MM.1S (cell line): ENCODE results near the gene TMEM108.

Source experiments
- DNase-seq: peaks from one replicate; pipeline ENCODE4 v3.0.0-alpha.2; 2015
- H2AFZ ChIP-seq: fragments of 300-600 bp; sonication (generic); 2 replicates; pipeline ENCODE4 v1.6.0; 2016; ENCODE audit warnings: antibody characterized with exemption, low read length
- H3F3A ChIP-seq: fragments of 300-600 bp; sonication (generic); 2 replicates; pipeline ENCODE4 v1.6.1; 2016; ENCODE audit warnings: mild to moderate bottlenecking, antibody characterized with exemption, low read length, moderate library complexity, mixed read lengths; ENCODE audit not compliant: insufficient read depth
- H3K27ac ChIP-seq: fragments of 300-600 bp; sonication (generic); 2 replicates; pipeline ENCODE4 v1.5.1; 2016; ENCODE audit warnings: mild to moderate bottlenecking, low read length
- H3K27me3 ChIP-seq: fragments of 300-600 bp; sonication (generic); replicated peaks from 2 replicates; pipeline ENCODE4 v1.6.0; 2016; ENCODE audit warnings: low read length; ENCODE audit not compliant: insufficient read depth
- H3K36me3 ChIP-seq: fragments of 300-600 bp; sonication (generic); replicated peaks from 2 replicates; pipeline ENCODE4 v1.6.1; 2016; ENCODE audit warnings: mild to moderate bottlenecking, low read length, mixed read lengths; ENCODE audit not compliant: insufficient read depth
- H3K4me1 ChIP-seq: fragments of 300-600 bp; sonication (generic); 2 replicates; pipeline ENCODE4 v1.6.1; 2016; ENCODE audit warnings: low read length, mixed read lengths
- H3K4me2 ChIP-seq: fragments of 300-600 bp; sonication (generic); 2 replicates; pipeline ENCODE4 v1.6.0; 2016; ENCODE audit warnings: low read depth, low read length
- H3K4me3 ChIP-seq: fragments of 300-600 bp; sonication (generic); 2 replicates; pipeline ENCODE4 v1.5.1; 2016; ENCODE audit warnings: low read length, mixed read lengths
- H3K79me2 ChIP-seq: fragments of 300-600 bp; sonication (generic); 2 replicates; pipeline ENCODE4 v1.6.1; 2016; ENCODE audit warnings: mixed run types, low read length, mixed read lengths
- H3K9ac ChIP-seq: fragments of 300-600 bp; sonication (generic); 2 replicates; pipeline ENCODE4 v1.6.1; 2016; ENCODE audit warnings: low read length, mixed read lengths
- H3K9me2 ChIP-seq: fragments of 300-600 bp; sonication (generic); replicated peaks from 2 replicates; pipeline ENCODE4 v1.6.1; 2016; ENCODE audit warnings: mild to moderate bottlenecking, low read length, mixed read lengths; ENCODE audit not compliant: insufficient read depth
- H3K9me3 ChIP-seq: fragments of 300-600 bp; sonication (generic); replicated peaks from 2 replicates; pipeline ENCODE4 v1.6.1; 2016; ENCODE audit warnings: mild to moderate bottlenecking, low read length, mixed read lengths; ENCODE audit not compliant: insufficient read depth
- H4K20me1 ChIP-seq: fragments of 300-600 bp; sonication (generic); 2 replicates; pipeline ENCODE4 v1.6.1; 2016; ENCODE audit warnings: mild to moderate bottlenecking, low read length, moderate library complexity, mixed read lengths; ENCODE audit not compliant: insufficient read depth
- EZH2 ChIP-seq: fragments of 300-600 bp; sonication (generic); optimal IDR thresholded peaks from 2 replicates; pipeline ENCODE3; 2017; ENCODE audit warnings: low read depth, mild to moderate bottlenecking, antibody characterized with exemption, low read length, mixed read lengths
- EZH2phosphoT487 ChIP-seq: fragments of 300-600 bp; sonication (generic); IDR thresholded peaks from 2 replicates; pipeline ENCODE4 v1.6.1; 2018; ENCODE audit warnings: antibody characterized with exemption, low read length
- TF ChIP-seq, protein P1 (sequence below): fragments of 300-600 bp; sonication (generic); IDR thresholded peaks from 2 replicates; pipeline ENCODE4 v1.5.1; 2016; ENCODE audit warnings: antibody characterized with exemption, low read length, mixed read lengths

Gene TMEM108

DNA sequence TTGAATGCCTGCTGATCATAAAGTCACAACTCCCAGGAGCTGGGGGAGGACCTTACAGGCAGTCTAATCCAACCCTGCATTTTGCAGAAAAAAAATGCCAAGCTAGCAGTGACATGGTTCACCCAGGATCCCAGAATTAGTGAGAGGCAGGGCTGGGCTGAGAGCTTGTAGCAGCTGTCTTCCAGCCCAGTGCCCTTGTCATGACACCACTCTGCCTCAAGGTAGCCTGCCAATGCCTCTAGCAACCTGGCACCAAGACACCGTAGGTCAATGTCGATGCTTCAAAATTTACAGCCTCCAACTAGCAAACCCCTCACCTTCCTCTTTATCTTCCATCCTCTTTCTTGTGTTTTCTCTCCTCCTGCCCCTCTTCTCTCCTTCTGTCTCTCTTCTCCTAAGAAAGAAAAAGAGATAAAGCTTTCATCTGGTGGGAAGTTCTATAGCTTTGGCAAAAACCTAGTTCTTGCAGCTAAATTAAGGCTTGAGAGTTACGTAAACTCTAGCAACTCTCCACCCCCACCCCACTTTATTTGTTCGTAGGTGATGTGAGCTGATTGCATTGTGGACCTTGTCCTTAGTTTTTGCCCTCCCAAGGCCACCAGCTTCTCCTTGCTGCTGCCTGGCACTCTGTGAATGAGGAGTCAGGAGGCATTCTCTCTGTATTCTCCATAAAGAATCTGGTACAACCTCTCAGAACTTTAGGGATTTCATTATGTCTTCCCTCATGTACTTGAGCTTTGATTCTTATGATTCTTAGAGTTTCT is 343.3 kb downstream of the TMEM108 start:
- TF ChIP-seq, protein P1, sequence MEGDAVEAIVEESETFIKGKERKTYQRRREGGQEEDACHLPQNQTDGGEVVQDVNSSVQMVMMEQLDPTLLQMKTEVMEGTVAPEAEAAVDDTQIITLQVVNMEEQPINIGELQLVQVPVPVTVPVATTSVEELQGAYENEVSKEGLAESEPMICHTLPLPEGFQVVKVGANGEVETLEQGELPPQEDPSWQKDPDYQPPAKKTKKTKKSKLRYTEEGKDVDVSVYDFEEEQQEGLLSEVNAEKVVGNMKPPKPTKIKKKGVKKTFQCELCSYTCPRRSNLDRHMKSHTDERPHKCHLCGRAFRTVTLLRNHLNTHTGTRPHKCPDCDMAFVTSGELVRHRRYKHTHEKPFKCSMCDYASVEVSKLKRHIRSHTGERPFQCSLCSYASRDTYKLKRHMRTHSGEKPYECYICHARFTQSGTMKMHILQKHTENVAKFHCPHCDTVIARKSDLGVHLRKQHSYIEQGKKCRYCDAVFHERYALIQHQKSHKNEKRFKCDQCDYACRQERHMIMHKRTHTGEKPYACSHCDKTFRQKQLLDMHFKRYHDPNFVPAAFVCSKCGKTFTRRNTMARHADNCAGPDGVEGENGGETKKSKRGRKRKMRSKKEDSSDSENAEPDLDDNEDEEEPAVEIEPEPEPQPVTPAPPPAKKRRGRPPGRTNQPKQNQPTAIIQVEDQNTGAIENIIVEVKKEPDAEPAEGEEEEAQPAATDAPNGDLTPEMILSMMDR = no peak
- TF ChIP-seq EZH2 (no peak), EZH2phosphoT487 (no peak)
- H4K20me1 ChIP-seq = no peaks in the 10 kb centered on the region
- no peaks in the 10 kb centered on the region for H3K4me1 ChIP-seq
- no peak overlapping the region for H3K4me3 ChIP-seq
- no peak overlapping the region for H3K9ac ChIP-seq
- no peaks in the 10 kb centered on the region for H3K9me2 ChIP-seq
- no peak for DNase-seq
- H2AFZ ChIP-seq = no peak overlapping the region
- H3K36me3 ChIP-seq = no peaks in the 10 kb centered on the region
- no peaks in the 10 kb centered on the region for H3K27me3 ChIP-seq
- no peaks in the 10 kb centered on the region for H3K9me3 ChIP-seq
- H3K4me2 ChIP-seq = no peak overlapping the region
- no peaks in the 10 kb centered on the region for H3K79me2 ChIP-seq
- H3K27ac ChIP-seq = no peak overlapping the region
- no peaks in the 10 kb centered on the region for H3F3A ChIP-seq

- no peak overlapping the region for H3K4me2 ChIP-seq
- H2AFZ ChIP-seq = no peak overlapping the region
- H3K9me2 ChIP-seq = no peaks in the 10 kb centered on the region
- H3K27ac ChIP-seq = no peak overlapping the region
- no peaks in the 10 kb centered on the region for H3K9me3 ChIP-seq
- no peaks in the 10 kb centered on the region for H4K20me1 ChIP-seq
- no peak overlapping the region for H3K9ac ChIP-seq
- no peaks in the 10 kb centered on the region for H3K79me2 ChIP-seq
- no peak for DNase-seq
- no peaks in the 10 kb centered on the region for H3K27me3 ChIP-seq
- H3K4me3 ChIP-seq = no peak overlapping the region
- H3K4me1 ChIP-seq = no peaks in the 10 kb centered on the region
- H3F3A ChIP-seq = no peaks in the 10 kb centered on the region
- no peaks in the 10 kb centered on the region for H3K36me3 ChIP-seq
- TF ChIP-seq, protein P1 = no peak
- TF ChIP-seq EZH2phosphoT487 (no peak), EZH2 (no peak)
These were observed 345.0 kb downstream of the TMEM108 start for GRCh38 chr3:133383175-133383574.

- Histone ChIP-seq H3K79me2 (no peaks in the 10 kb centered on the region), H3K4me2 (no peak overlapping the region), H3K9me3 (no peaks in the 10 kb centered on the region), H3K36me3 (no peaks in the 10 kb centered on the region), H2AFZ (no peak overlapping the region), H3K9ac (no peak overlapping the region), H4K20me1 (no peaks in the 10 kb centered on the region), H3K4me1 (no peaks in the 10 kb centered on the region), H3F3A (no peaks in the 10 kb centered on the region), H3K27ac (no peak overlapping the region), H3K4me3 (no peak overlapping the region), H3K27me3 (no peaks in the 10 kb centered on the region), H3K9me2 (no peaks in the 10 kb centered on the region)
- TF ChIP-seq, protein P1 = no peak
- DNase-seq = no peak
These were observed 345.6 kb downstream of the TMEM108 start for GRCh38 chr3:133383741-133384140.
